ENCODE data around the gene TMEM19.

The TMEM19 gene

DNA sequence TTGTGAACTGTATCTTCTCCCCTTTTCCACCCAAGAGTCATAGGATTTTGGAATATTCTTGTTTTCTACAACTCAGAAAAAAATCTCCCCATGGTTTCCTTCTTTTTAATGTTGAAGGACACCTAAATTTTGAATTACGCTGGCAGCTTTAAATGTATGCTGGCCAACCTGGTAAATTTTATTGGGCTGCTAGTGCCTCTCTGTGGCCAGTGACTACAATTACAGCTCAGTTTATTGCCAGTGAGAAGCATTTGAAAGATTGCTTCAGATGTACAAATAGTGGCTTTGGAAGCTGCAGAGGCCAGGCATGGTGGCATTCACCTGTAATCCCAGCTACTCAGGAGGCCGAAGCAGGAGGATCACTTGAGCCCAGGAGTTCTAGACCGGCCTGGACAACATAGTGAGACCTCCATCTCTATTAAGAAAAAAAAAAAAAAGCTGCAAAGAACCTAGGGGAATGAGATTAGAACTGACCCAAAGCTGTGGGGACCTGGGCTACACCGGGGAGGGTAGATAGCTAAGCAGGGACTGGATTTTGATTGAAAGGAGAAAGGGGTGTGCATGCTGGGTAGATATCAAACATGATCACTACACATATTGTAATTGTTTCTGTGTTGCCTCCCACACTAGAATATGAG lies 61.2 kb downstream of the TMEM19 start:
- H3K9me3 ChIP-seq (ENCODE audit: control insufficient read depth, insufficient read depth, low read length): no peaks in the 10 kb centered on the region
- peaks cover 16% of the 10 kb centered on the region; the same call in 1 of the 2 replicates for H3K4me1 ChIP-seq (ENCODE audit: insufficient read depth, low read length)
- no peaks in the 10 kb centered on the region for H3K36me3 ChIP-seq (ENCODE audit: insufficient read depth, low read length)
- H3K9ac ChIP-seq (ENCODE audit: low read depth, low read length): no peak overlapping the region

DNA sequence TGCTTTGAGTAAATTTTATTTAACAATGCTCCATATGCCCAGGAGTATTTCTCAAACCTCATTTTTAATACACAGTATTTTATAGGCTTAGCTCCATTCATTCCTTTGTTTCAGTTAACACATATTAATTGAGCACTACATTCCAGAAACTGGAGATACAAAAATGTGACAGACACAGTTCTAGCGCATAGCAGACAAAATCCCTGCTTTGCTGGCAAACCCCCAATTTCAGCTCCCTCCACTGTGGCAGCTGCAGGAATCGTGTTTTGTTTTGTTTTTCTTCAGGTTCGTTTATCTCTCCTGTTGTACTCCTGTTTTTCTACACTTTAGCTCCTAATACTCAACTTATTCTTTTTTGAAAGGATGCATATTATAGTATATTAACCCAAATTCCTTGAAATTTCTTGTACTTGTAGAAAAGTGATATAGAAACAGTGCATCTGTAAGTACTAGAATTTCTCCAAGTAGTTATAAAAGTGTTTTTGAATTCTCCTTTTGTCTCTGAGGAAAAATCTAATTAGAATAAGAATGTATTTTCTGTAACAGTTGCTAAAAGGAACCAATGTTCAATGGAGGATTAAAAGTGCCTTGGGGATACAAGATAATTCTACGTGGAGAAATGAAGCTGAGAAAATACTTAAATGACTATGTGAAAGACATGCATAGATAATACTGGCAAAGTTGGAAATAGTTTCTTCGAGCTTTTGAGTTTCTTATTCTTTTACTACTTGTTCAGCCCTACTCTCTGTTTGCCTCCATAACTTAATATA lies 62.4 kb downstream of the TMEM19 start:
- Histone ChIP-seq H3K36me3 (ENCODE audit: insufficient read depth, low read length) (no peaks in the 10 kb centered on the region), H3K9ac (ENCODE audit: low read depth, low read length) (no peak overlapping the region), H3K9me3 (ENCODE audit: control insufficient read depth, insufficient read depth, low read length) (no peaks in the 10 kb centered on the region), H3K4me1 (ENCODE audit: insufficient read depth, low read length) (peaks cover 16% of the 10 kb centered on the region; the same call in 1 of the 2 replicates)

DNA sequence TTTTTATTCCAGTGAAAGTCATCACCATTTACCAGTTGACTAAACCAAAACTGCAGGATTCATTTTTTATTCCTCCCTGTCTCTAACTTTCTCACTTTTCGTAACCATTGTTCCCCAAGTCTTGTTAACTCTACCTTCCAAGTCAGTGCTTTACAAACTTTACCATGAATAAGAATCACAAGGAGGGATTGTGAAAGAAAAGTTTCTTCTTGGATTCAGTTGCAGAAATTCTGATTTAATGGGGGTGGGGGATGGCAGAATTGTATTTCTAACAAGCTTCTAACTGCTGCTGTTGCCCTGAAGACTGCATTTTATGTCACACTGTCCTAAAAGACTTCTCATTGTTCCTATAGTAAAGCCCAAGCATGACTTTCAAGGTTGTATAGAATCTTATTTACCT lies 63.8 kb downstream of the TMEM19 start:
- no peak overlapping the region for H3K9ac ChIP-seq (ENCODE audit: low read depth, low read length)
- no peaks in the 10 kb centered on the region for H3K9me3 ChIP-seq (ENCODE audit: control insufficient read depth, insufficient read depth, low read length)
- H3K36me3 ChIP-seq (ENCODE audit: insufficient read depth, low read length): no peaks in the 10 kb centered on the region

DNA sequence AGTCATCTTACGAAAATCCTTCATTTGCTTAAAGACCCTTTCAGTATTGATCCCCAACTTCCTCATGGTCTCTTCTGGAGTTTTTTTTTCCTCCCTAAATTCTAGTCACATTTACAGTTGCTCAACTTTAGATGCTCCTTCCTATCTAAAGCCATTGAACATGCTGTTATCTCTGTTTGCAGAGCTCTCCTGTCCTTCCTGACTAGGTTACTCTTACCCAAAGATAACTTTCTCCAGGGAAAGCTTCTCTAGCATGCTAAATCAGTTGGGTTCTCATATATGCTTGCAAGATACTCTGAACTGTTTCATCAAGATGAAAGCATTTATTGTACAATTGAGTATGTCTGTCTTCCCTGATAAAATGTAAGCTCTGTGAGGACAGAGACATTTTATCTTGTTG lies 67.0 kb downstream of the TMEM19 start:
- Histone ChIP-seq H3K36me3 (ENCODE audit: insufficient read depth, low read length) (no peaks in the 10 kb centered on the region), H3K9ac (ENCODE audit: low read depth, low read length) (no peak overlapping the region), H3K4me1 (ENCODE audit: insufficient read depth, low read length) (peaks cover 24% of the 10 kb centered on the region), H3K9me3 (ENCODE audit: control insufficient read depth, insufficient read depth, low read length) (no peaks in the 10 kb centered on the region)

More for the DNA sequence above, 63.8 kb downstream of the TMEM19 start:
- peaks cover 16% of the 10 kb centered on the region; the same call in 1 of the 2 replicates for H3K4me1 ChIP-seq (ENCODE audit: insufficient read depth, low read length)
